Stimulated activated naive CD4-positive, alpha-beta T cell (primary cell): ENCODE results near the gene IGF1R.

Source experiments
- DNase-seq, 6 experiments: peaks; one replicate each; lab custom pipeline; 2025; lab: John Stamatoyannopoulos, UW

Gene IGF1R

GRCh38 chr15:98671060-98672008 is 23.0 kb downstream of the IGF1R start:
- DNase-seq: no peak

GRCh38 chr15:98673133-98673532 is 24.8 kb downstream of the IGF1R start:
- DNase-seq: no peak

GRCh38 chr15:98674336-98674735 is 26.0 kb downstream of the IGF1R start:
- no peak for DNase-seq

GRCh38 chr15:98676586-98677270 is 28.4 kb downstream of the IGF1R start:
- DNase-seq: no peak

GRCh38 chr15:98677345-98678059 is 29.2 kb downstream of the IGF1R start:
- no peak for DNase-seq

GRCh38 chr15:98678484-98678883 is 30.1 kb downstream of the IGF1R start:
- DNase-seq: no peak

- no peak for DNase-seq
Observed at GRCh38 chr15:98681061-98681460, 32.7 kb downstream of the IGF1R start.

- DNase-seq: no peak
Observed at GRCh38 chr15:98682992-98683701, 34.8 kb downstream of the IGF1R start.

- DNase-seq: no peak
Observed at GRCh38 chr15:98683831-98684230, 35.5 kb downstream of the IGF1R start.

- DNase-seq: no peak
Observed at GRCh38 chr15:98684436-98684835, 36.1 kb downstream of the IGF1R start.

- no peak for DNase-seq
Observed at GRCh38 chr15:98684995-98685525, 36.7 kb downstream of the IGF1R start.

GRCh38 chr15:98686983-98687382 is 38.6 kb downstream of the IGF1R start:
- DNase-seq: no peak

- no peak for DNase-seq
Observed at GRCh38 chr15:98689431-98689861, 41.1 kb downstream of the IGF1R start.

- DNase-seq: no peak
Observed at GRCh38 chr15:98690272-98690950, 42.1 kb downstream of the IGF1R start.

GRCh38 chr15:98692213-98692612 is 43.9 kb downstream of the IGF1R start:
- no peak for DNase-seq

- DNase-seq: no peak
Observed at GRCh38 chr15:98694161-98694560, 45.8 kb downstream of the IGF1R start.

- no peak for DNase-seq
Observed at GRCh38 chr15:98698792-98699191, 50.5 kb downstream of the IGF1R start.

- DNase-seq: no peak
Observed at GRCh38 chr15:98699591-98700424, 51.5 kb downstream of the IGF1R start.

- DNase-seq: no peak
Observed at GRCh38 chr15:98700519-98700918, 52.2 kb downstream of the IGF1R start.

GRCh38 chr15:98703126-98703685 is 54.9 kb downstream of the IGF1R start:
- DNase-seq: no peak
